K562 (cell line): ENCODE results near the gene SLC9B2. TPM values are rescaled to one million over a fixed set of nuclear protein-coding genes. Genes with fewer than 3 reads are reported as not detected.

Experiments
- BCL6 ChIP-seq: fragments of 250-450 bp; sonication (Bioruptor Pico); IDR thresholded peaks from 2 replicates; pipeline ENCODE4 v1.4.0; 2020
- CBX3 ChIP-seq, 2 experiments: IDR thresholded peaks; 1 replicate in 1 of 2; 2 replicates in 1 of 2; pipeline ENCODE4 v1.6.1; 2012; ENCODE audit warnings: inconsistent platforms in 2 of 2, low read length in 2 of 2, borderline replicate concordance in 1 of 2, control low read depth in 1 of 2
- CBX5 ChIP-seq: IDR thresholded peaks from 2 replicates; pipeline ENCODE4 v1.6.1; 2014; ENCODE audit warnings: low read depth, borderline replicate concordance
- DDX20 ChIP-seq: fragments of 450-650 bp; IDR thresholded peaks from 2 replicates; pipeline ENCODE4 v1.6.1; 2016; ENCODE audit warnings: missing genetic modification characterization, low read depth, mild to moderate bottlenecking, missing compliant biosample characterization, moderate library complexity
- E2F3 ChIP-seq: fragments of 250-450 bp; sonication (Bioruptor Pico); IDR thresholded peaks from 2 replicates; pipeline ENCODE4 v1.4.0; 2020; ENCODE audit warnings: mild to moderate bottlenecking
- JUN ChIP-seq, 2 experiments: sonication (generic) in 1 of 2; formaldehyde crosslinking in 1 of 2; IDR thresholded peaks; 2 replicates each; pipeline versions ENCODE4 v1.6.1 to v1.8.0; 2012 to 2022; ENCODE audit warnings: borderline replicate concordance in 2 of 2, mild to moderate bottlenecking in 2 of 2, improper control_type of control experiment in 1 of 2, low read depth in 1 of 2, low read length in 1 of 2, missing genetic modification reagents in 1 of 2
- MAX ChIP-seq: sonication (generic); formaldehyde crosslinking; IDR thresholded peaks from 2 replicates; pipeline ENCODE4 v1.9.0; 2022; ENCODE audit warnings: mild to moderate bottlenecking, missing genetic modification reagents
- MTA1 ChIP-seq: fragments of 450-650 bp; IDR thresholded peaks from 2 replicates; pipeline ENCODE4 v1.6.1; 2017; ENCODE audit warnings: borderline replicate concordance
- MYNN ChIP-seq, 2 experiments: sonication (generic); formaldehyde crosslinking in 1 of 2; IDR thresholded peaks; 2 replicates each; pipeline versions ENCODE4 v1.5.0 to v1.6.1; 2016 to 2020; ENCODE audit warnings: antibody characterized with exemption in 1 of 2, missing genetic modification reagents in 1 of 2
- NONO ChIP-seq, 2 experiments: fragments of 200-400 bp in 1 of 2; fragments of 450-650 bp in 1 of 2; formaldehyde crosslinking in 1 of 2; IDR thresholded peaks; 2 replicates each; pipeline ENCODE4 v1.6.1; 2017; ENCODE audit warnings: low read depth in 2 of 2, mild to moderate bottlenecking in 2 of 2, moderate library complexity in 2 of 2, low read length in 1 of 2
- PHF20 ChIP-seq: fragments of 450-650 bp; IDR thresholded peaks from 2 replicates; pipeline ENCODE4 v1.6.1; 2018; ENCODE audit not compliant: partially characterized antibody
- POLR2B ChIP-seq: fragments of 450-650 bp; IDR thresholded peaks from 2 replicates; pipeline ENCODE4 v1.6.1; 2018; ENCODE audit warnings: low read depth; ENCODE audit not compliant: partially characterized antibody
- PPARD ChIP-seq: fragments of 250-450 bp; sonication (Bioruptor Pico); IDR thresholded peaks from 2 replicates; pipeline ENCODE4 v1.8.0; 2022; ENCODE audit warnings: inconsistent platforms, mild to moderate bottlenecking, moderate library complexity
- RNF2 ChIP-seq: sonication (generic); IDR thresholded peaks from 2 replicates; pipeline ENCODE4 v1.6.1; 2016
- ZNF212 ChIP-seq: fragments of 450-650 bp; formaldehyde crosslinking; IDR thresholded peaks from 2 replicates; pipeline ENCODE4 v1.4.0; 2020; ENCODE audit warnings: mild to moderate bottlenecking
- ZNF263 ChIP-seq: sonication (generic); formaldehyde crosslinking; IDR thresholded peaks from 2 replicates; pipeline ENCODE4 v1.8.0; 2022; ENCODE audit warnings: mild to moderate bottlenecking, missing genetic modification reagents, borderline replicate concordance
- ZNF583 ChIP-seq: fragments of 250-450 bp; sonication (Bioruptor Pico); IDR thresholded peaks from 2 replicates; pipeline ENCODE4 v1.4.0; 2020
- ZNF764 ChIP-seq: fragments of 250-450 bp; sonication (Bioruptor Pico); IDR thresholded peaks from 2 replicates; pipeline ENCODE4 v1.4.0; 2020; ENCODE audit warnings: low read depth, mild to moderate bottlenecking, moderate library complexity
- ZSCAN32 ChIP-seq: fragments of 450-650 bp; formaldehyde crosslinking; IDR thresholded peaks from 2 replicates; pipeline ENCODE4 v1.4.0; 2020; ENCODE audit warnings: mild to moderate bottlenecking, moderate library complexity
- polyA plus RNA-seq, 8 experiments: library from polyadenylated mRNA; depleted of rRNA in 4 of 8; stranded (reverse) in 5 of 8; unstranded in 3 of 8; fragments of >200 nt; fragmentation: Nextera tagmentation in 2 of 8; fragmentation: Illumina TruSeq in 1 of 8; extraction: Ambion mirVana in 2 of 8; extraction: Trizol in 1 of 8; gene quantifications; 2 replicates each; pipeline versions ENCODE4 v1.2.1 to v1.2.3, GENCODE V29; 2011 to 2014; ENCODE audit warnings: inconsistent platforms in 1 of 8, missing spikeins in 1 of 8
- total RNA-seq, 7 experiments: library from RNA; depleted of rRNA in 6 of 7; stranded (reverse); fragments of >200 nt in 6 of 7; fragmentation: Illumina TruSeq in 2 of 7; extraction: Trizol in 2 of 7; gene quantifications; 2 replicates each; pipeline versions ENCODE4 v1.2.1 to v1.2.3, GENCODE V29; 2011 to 2021; ENCODE audit warnings: low replicate concordance in 1 of 7
- TF ChIP-seq, protein P1 (sequence below): fragments of 450-650 bp; IDR thresholded peaks from 2 replicates; pipeline ENCODE4 v1.6.1; 2017; ENCODE audit warnings: antibody characterized with exemption, mild to moderate bottlenecking
- TF ChIP-seq, protein P2 (sequence below), 2 experiments: fragments of 450-650 bp; conservative IDR thresholded peaks; 2 replicates each; pipeline ENCODE4 v1.6.1; 2017; ENCODE audit warnings: mild to moderate bottlenecking in 2 of 2, moderate library complexity in 2 of 2

The SLC9B2 gene
- total and polyA plus RNA-seq, 9 of the 15 experiments (the other 6 are each of a cell fraction or from before 2014, with no cell fraction given): 6.6 to 14.6 (median 11.4) TPM

DNA sequence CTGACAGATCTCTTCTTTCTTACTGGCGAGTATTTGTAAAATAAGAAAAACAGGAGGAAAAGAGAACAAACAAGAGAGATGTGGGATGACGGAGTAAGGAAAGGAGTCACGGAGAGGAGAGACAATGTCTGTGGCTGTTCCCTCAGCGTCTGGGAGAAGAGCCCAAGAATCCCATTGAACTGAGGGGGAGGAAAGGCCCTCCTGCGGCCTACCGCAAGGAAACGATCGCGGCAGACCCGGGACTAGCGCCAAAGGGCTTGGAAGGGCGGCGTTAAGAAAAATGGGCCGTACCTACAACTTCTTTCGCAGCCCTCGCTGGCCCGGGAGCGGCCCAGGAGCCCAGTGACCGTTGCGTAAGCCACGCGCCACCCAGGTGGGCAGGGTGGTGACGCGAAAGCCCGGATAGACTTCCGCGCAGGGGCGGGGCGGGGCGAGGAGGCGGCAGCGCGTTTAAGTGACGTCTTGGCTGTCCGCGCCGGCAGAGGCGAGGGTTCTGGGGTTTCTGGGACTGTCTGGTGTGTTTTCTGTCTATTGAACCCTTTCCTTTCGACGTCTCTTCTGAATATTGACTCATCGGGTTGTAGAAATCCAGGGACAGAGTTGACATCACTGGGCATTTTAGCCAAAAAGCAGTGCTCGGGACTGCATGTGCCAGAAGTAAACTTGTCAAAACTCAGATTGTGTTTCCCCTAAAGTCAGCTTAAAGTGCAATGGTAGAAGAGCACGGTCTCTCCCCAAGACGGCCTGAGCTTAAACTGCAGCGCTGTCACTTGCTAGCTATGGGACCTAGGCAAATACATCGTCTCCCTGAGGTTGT, 57.0 kb downstream of the SLC9B2 start, which contains the start of gene SLC9B1 (continued):
- TF ChIP-seq, protein P1, sequence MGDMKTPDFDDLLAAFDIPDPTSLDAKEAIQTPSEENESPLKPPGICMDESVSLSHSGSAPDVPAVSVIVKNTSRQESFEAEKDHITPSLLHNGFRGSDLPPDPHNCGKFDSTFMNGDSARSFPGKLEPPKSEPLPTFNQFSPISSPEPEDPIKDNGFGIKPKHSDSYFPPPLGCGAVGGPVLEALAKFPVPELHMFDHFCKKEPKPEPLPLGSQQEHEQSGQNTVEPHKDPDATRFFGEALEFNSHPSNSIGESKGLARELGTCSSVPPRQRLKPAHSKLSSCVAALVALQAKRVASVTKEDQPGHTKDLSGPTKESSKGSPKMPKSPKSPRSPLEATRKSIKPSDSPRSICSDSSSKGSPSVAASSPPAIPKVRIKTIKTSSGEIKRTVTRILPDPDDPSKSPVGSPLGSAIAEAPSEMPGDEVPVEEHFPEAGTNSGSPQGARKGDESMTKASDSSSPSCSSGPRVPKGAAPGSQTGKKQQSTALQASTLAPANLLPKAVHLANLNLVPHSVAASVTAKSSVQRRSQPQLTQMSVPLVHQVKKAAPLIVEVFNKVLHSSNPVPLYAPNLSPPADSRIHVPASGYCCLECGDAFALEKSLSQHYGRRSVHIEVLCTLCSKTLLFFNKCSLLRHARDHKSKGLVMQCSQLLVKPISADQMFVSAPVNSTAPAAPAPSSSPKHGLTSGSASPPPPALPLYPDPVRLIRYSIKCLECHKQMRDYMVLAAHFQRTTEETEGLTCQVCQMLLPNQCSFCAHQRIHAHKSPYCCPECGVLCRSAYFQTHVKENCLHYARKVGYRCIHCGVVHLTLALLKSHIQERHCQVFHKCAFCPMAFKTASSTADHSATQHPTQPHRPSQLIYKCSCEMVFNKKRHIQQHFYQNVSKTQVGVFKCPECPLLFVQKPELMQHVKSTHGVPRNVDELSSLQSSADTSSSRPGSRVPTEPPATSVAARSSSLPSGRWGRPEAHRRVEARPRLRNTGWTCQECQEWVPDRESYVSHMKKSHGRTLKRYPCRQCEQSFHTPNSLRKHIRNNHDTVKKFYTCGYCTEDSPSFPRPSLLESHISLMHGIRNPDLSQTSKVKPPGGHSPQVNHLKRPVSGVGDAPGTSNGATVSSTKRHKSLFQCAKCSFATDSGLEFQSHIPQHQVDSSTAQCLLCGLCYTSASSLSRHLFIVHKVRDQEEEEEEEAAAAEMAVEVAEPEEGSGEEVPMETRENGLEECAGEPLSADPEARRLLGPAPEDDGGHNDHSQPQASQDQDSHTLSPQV: peak; percentile 59
- TF ChIP-seq PPARD: no peak
- TF ChIP-seq MTA1: peak; percentile 98
- no peak for TF ChIP-seq DDX20 (tag)
- peak; percentile 37; the same call in 1 of the 2 replicates for TF ChIP-seq RNF2
- peak; percentile 23; the same call in 1 of the 2 replicates for TF ChIP-seq ZNF263 (CRISPR knock-in tag)
- TF ChIP-seq CBX5: no peak
- peak; percentile 93 for TF ChIP-seq MAX (CRISPR knock-in tag)
- peak; percentile 80 for TF ChIP-seq POLR2B
- no peak; the same call in 1 of the 2 replicates for TF ChIP-seq MYNN (IDR thresholded peaks at IDR 0.05)
- TF ChIP-seq MYNN (CRISPR knock-in tag; IDR thresholded peaks at IDR 0.05): no peak
- TF ChIP-seq PHF20: peak; percentile 97
- TF ChIP-seq ZNF764 (CRISPR knock-in tag): no peak
- peak; percentile 44; the same call in 1 of the 2 replicates for TF ChIP-seq E2F3 (CRISPR knock-in tag)
- TF ChIP-seq, protein P2, sequence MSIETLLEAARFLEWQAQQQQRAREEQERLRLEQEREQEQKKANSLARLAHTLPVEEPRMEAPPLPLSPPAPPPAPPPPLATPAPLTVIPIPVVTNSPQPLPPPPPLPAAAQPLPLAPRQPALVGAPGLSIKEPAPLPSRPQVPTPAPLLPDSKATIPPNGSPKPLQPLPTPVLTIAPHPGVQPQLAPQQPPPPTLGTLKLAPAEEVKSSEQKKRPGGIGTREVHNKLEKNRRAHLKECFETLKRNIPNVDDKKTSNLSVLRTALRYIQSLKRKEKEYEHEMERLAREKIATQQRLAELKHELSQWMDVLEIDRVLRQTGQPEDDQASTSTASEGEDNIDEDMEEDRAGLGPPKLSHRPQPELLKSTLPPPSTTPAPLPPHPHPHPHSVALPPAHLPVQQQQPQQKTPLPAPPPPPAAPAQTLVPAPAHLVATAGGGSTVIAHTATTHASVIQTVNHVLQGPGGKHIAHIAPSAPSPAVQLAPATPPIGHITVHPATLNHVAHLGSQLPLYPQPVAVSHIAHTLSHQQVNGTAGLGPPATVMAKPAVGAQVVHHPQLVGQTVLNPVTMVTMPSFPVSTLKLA (conservative IDR thresholded peaks at IDR 0.05): peak; percentile 84 to 93
- TF ChIP-seq ZNF212 (CRISPR knock-in tag): no peak
- no peak for TF ChIP-seq BCL6 (CRISPR knock-in tag)
- TF ChIP-seq NONO (IDR thresholded peaks at IDR 0.05; ENCODE audit: low read depth in 2 of 2, low read length in 1 of 2): peak in 1 of 2 experiments; percentile 50; a peak in 1 of 4 replicates
- no peak for TF ChIP-seq ZSCAN32
- TF ChIP-seq CBX3 (IDR thresholded peaks at IDR 0.05; ENCODE audit: borderline replicate concordance in 1 of 2, low read length in 2 of 2): 0 out of 3 replicates have a peak, but pooled peaks of 1 of the 2 experiments have one; percentile 46
- TF ChIP-seq ZNF583 (CRISPR knock-in tag): 0 out of 2 replicates have a peak, but pooled peaks have one; percentile 65
- peak; percentile 56; the same call in 1 of the 2 replicates for TF ChIP-seq JUN (IDR thresholded peaks at IDR 0.05; ENCODE audit: borderline replicate concordance, low read depth, low read length)
- TF ChIP-seq JUN (CRISPR knock-in tag; IDR thresholded peaks at IDR 0.05; ENCODE audit: borderline replicate concordance): no peak
